ENCODE results near the gene GNAT3.

The GNAT3 gene

GRCh38 chr7:80460857-80461256 lies 51.0 kb downstream of the GNAT3 start:
- DNase-seq = no peak

- no peak for DNase-seq
Observed at GRCh38 chr7:80459776-80460510, 51.9 kb downstream of the GNAT3 start.

- no peak for DNase-seq
Observed at GRCh38 chr7:80458822-80459725, 52.8 kb downstream of the GNAT3 start.

- no peak for DNase-seq
Observed at GRCh38 chr7:80453699-80454340, 58.0 kb downstream of the GNAT3 start.

- DNase-seq = no peak
Observed at GRCh38 chr7:80450621-80451308, 61.1 kb downstream of the GNAT3 start.

- DNase-seq = no peak
Observed at GRCh38 chr7:80449836-80450235, 62.0 kb downstream of the GNAT3 start.

- no peak for DNase-seq
Observed at GRCh38 chr7:80445351-80445750, 66.5 kb downstream of the GNAT3 start.

GRCh38 chr7:80444811-80445210 lies 67.1 kb downstream of the GNAT3 start:
- no peak for DNase-seq

- no peak for DNase-seq
Observed at GRCh38 chr7:80443325-80443724, 68.5 kb downstream of the GNAT3 start.

GRCh38 chr7:80440883-80441282 lies 71.0 kb downstream of the GNAT3 start:
- DNase-seq = no peak

- DNase-seq = no peak
Observed at GRCh38 chr7:80439894-80440821, 71.7 kb downstream of the GNAT3 start.

- no peak for DNase-seq
Observed at GRCh38 chr7:80435521-80435920, 76.3 kb downstream of the GNAT3 start.

GRCh38 chr7:80434047-80434446 lies 77.8 kb downstream of the GNAT3 start:
- no peak for DNase-seq

GRCh38 chr7:80432166-80432565 lies 79.7 kb downstream of the GNAT3 start:
- no peak for DNase-seq

GRCh38 chr7:80429181-80429580 lies 82.7 kb downstream of the GNAT3 start:
- DNase-seq = no peak

GRCh38 chr7:80428161-80429054 lies 83.5 kb downstream of the GNAT3 start:
- DNase-seq = no peak

- no peak for DNase-seq
Observed at GRCh38 chr7:80427218-80427617, 84.6 kb downstream of the GNAT3 start.

- no peak for DNase-seq
Observed at GRCh38 chr7:80420876-80421275, 91.0 kb downstream of the GNAT3 start.

GRCh38 chr7:80417211-80417793 lies 94.6 kb downstream of the GNAT3 start:
- DNase-seq = peak in 1 of 2 experiments; percentile 8

- DNase-seq = no peak
Observed at GRCh38 chr7:80415522-80415921, 96.3 kb downstream of the GNAT3 start.

All from cerebellar nuclear complex (tissue), 1 donor.